ENCODE data around the gene WHAMM.

The WHAMM gene

GRCh38 chr15:82768414-82769054 is 40.9 kb upstream of the WHAMM start (continued):
- TF ChIP-seq ZNF280D (tag by site-specific recombination; IDR thresholded peaks at IDR 0.05) = no peak

GRCh38 chr15:82771789-82772607 is 37.4 kb upstream of the WHAMM start:
- H3K4me3 ChIP-seq (ENCODE audit: low read depth, low read length) = no peak overlapping the region
- ChIA-PET CTCF (interaction anchor here (0.6 to 1.1 kb wide), 3 partner anchors 19 to 473 kb away, joined by 3 to 7 read pairs (median 3); no protein-coding TSS in a partner anchor), POLR2A (interaction anchor here (2.0 kb wide), 1 partner anchor 22 kb away, joined by 6 read pairs; no protein-coding TSS in a partner anchor)
- H3K36me3 ChIP-seq (ENCODE audit: control insufficient read depth in 2 of 2, insufficient read depth in 1 of 2, low read length in 2 of 2) = no peaks in the 10 kb centered on the region
- H3K27ac ChIP-seq (ENCODE audit: extremely low read depth, low read depth, low read length) = no peak overlapping the region
- H3K9me3 ChIP-seq (ENCODE audit: control insufficient read depth, insufficient read depth, low read depth, low read length) = no peaks in the 10 kb centered on the region
- no peaks in the 10 kb centered on the region for H3K4me1 ChIP-seq (ENCODE audit: control insufficient read depth, insufficient read depth, low read length)
- TF ChIP-seq ZNF280D (tag by site-specific recombination; IDR thresholded peaks at IDR 0.05) (no peak), PRDM4 (tag by site-specific recombination; IDR thresholded peaks at IDR 0.05) (no peak), SP3 (tag by site-specific recombination; IDR thresholded peaks at IDR 0.05) (no peak), ZNF626 (tag by site-specific recombination; IDR thresholded peaks at IDR 0.05) (no peak), ZNF600 (tag by site-specific recombination; IDR thresholded peaks at IDR 0.05) (no peak), ZNF830 (tag by site-specific recombination; IDR thresholded peaks at IDR 0.05; ENCODE audit: low read depth) (no peak), ZFP37 (tag by site-specific recombination; IDR thresholded peaks at IDR 0.05) (no peak), SCRT2 (tag by site-specific recombination; IDR thresholded peaks at IDR 0.05) (peak; percentile 66), SCRT1 (tag by site-specific recombination; IDR thresholded peaks at IDR 0.05; ENCODE audit: borderline replicate concordance) (peak; percentile 72; the same call in 1 of the 2 replicates), ZNF133 (tag by site-specific recombination; IDR thresholded peaks at IDR 0.05) (no peak), ZNF366 (tag by site-specific recombination; conservative IDR thresholded peaks at IDR 0.05) (no peak), SALL2 (tag by site-specific recombination; IDR thresholded peaks at IDR 0.05; ENCODE audit: borderline replicate concordance) (no peak), PRDM1 (tag by site-specific recombination; IDR thresholded peaks at IDR 0.05) (no peak)

All from HEK293 (cell line).